Progenitor cell of endocrine pancreas (in vitro differentiated cells): Measurements from ENCODE around the gene LAMA3. TPM values are rescaled to one million over a fixed set of nuclear protein-coding genes. Genes with fewer than 3 reads are reported as not detected.

ENCODE experiments used
- DNase-seq: peaks from one replicate; pipeline ENCODE4 v3.0.0; 2021; ENCODE audit warnings: low spot score; ENCODE audit not compliant: unreplicated experiment
- H3K27ac Mint-ChIP-seq: 2 replicates; pipeline ENCODE4 v1.8.0; 2021; ENCODE audit warnings: mild to moderate bottlenecking, moderate library complexity, mixed read lengths
- H3K27me3 Mint-ChIP-seq: 2 replicates; pipeline ENCODE4 v1.8.0; 2021; ENCODE audit warnings: mixed read lengths
- H3K36me3 Mint-ChIP-seq: 2 replicates; pipeline ENCODE4 v1.8.0; 2022; ENCODE audit warnings: mixed read lengths; ENCODE audit not compliant: insufficient read depth
- H3K4me1 Mint-ChIP-seq: 2 replicates; pipeline ENCODE4 v1.8.0; 2021; ENCODE audit warnings: low read depth, mixed read lengths
- H3K4me3 Mint-ChIP-seq: 2 replicates; pipeline ENCODE4 v1.8.0; 2021; ENCODE audit warnings: low read depth, mild to moderate bottlenecking, moderate library complexity, mixed read lengths
- H3K9me3 Mint-ChIP-seq: 2 replicates; pipeline ENCODE4 v1.8.0; 2021; ENCODE audit warnings: low read depth, mixed read lengths
- total RNA-seq: library from RNA; stranded (reverse); gene quantifications from 2 replicates; pipeline ENCODE4 v1.2.1, GENCODE V29; 2021
- TF ChIP-seq, protein P1 (sequence below): fragments of 200-600 bp; sonication (generic); IDR thresholded peaks from one replicate; pipeline ENCODE4 v1.5.0; 2021; ENCODE audit warnings: antibody characterized with exemption, mild to moderate bottlenecking; ENCODE audit not compliant: unreplicated experiment

The LAMA3 gene
- total RNA-seq, 1 donor from 2014 or later = 0.84 TPM

DNA sequence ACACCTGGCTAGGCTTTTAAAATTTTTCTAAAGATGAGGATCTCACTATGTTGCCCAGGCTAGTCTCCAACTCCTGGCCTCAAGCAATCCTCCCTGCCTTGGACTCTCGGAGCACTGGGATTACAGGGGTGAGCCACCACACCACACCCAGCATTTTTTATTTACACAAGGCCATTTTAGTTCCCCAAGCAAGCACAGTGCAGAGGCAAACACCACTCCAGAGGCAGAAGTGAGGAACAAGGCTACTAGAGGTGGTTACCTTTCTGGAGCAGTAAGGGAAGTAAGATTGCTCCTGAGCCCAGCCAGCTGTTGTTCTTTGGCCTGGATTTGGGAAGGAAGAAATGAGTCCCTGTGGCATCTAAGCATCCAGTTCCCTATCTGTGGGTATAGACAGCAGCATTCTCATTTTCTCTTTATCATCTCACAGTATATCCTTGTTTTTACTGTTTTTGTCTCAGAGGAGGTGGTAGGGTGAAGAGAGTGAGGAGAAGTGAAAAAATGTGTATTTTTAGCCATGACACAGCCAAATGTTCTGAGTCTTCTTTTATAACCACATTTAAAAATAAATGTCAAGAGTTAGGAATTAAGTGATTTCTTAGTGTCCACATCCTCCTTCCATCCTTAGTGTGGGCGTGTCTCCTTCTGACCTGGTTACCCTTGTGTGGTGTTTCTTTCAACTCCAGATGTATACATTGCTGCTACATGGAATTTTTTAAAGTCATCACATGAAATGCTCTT lies 314.8 kb downstream of the LAMA3 start:
- no peak for DNase-seq
- TF ChIP-seq, protein P1, sequence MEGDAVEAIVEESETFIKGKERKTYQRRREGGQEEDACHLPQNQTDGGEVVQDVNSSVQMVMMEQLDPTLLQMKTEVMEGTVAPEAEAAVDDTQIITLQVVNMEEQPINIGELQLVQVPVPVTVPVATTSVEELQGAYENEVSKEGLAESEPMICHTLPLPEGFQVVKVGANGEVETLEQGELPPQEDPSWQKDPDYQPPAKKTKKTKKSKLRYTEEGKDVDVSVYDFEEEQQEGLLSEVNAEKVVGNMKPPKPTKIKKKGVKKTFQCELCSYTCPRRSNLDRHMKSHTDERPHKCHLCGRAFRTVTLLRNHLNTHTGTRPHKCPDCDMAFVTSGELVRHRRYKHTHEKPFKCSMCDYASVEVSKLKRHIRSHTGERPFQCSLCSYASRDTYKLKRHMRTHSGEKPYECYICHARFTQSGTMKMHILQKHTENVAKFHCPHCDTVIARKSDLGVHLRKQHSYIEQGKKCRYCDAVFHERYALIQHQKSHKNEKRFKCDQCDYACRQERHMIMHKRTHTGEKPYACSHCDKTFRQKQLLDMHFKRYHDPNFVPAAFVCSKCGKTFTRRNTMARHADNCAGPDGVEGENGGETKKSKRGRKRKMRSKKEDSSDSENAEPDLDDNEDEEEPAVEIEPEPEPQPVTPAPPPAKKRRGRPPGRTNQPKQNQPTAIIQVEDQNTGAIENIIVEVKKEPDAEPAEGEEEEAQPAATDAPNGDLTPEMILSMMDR = no peak
- H3K4me3 Mint-ChIP-seq = no peak overlapping the region
- H3K27me3 Mint-ChIP-seq = peaks cover 5% of the 10 kb centered on the region
- H3K36me3 Mint-ChIP-seq = no peaks in the 10 kb centered on the region
- H3K4me1 Mint-ChIP-seq = no peaks in the 10 kb centered on the region
- no peak overlapping the region for H3K27ac Mint-ChIP-seq
- no peaks in the 10 kb centered on the region for H3K9me3 Mint-ChIP-seq

Other genes with a start within 250 kb of the LAMA3 start
- gene RIOK3, start 236.2 kb upstream of the LAMA3 start, total RNA-seq = 52.7 and 52.8 TPM in 2 replicates
- gene RMC1, start 185.9 kb upstream of the LAMA3 start, total RNA-seq = 25.5 and 28.5 TPM in 2 replicates
- gene NPC1, start 102.9 kb upstream of the LAMA3 start, total RNA-seq = 35.1 and 36.0 TPM in 2 replicates
- 0.36 and 0.41 TPM in 2 replicates for gene ANKRD29, start 26.5 kb upstream of the LAMA3 start, total RNA-seq